HEK293 (cell line): ENCODE results near the gene HACD3.

Source experiments
- GLI4 ChIP-seq: fragments of 450-650 bp; formaldehyde crosslinking; IDR thresholded peaks from 2 replicates; pipeline ENCODE4 v1.5.1; 2016; ENCODE audit warnings: missing biosample characterization, missing genetic modification characterization
- HOXD13 ChIP-seq: sonication (generic); formaldehyde crosslinking; IDR thresholded peaks from 2 replicates; pipeline ENCODE4 v1.8.0; 2022; ENCODE audit warnings: missing genetic modification reagents, borderline replicate concordance
- IKZF3 ChIP-seq: fragments of 450-650 bp; IDR thresholded peaks from 2 replicates; pipeline ENCODE4 v1.5.0; 2018; ENCODE audit warnings: missing biosample characterization, mild to moderate bottlenecking, missing genetic modification characterization, moderate library complexity
- KLF1 ChIP-seq: fragments of 450-650 bp; formaldehyde crosslinking; IDR thresholded peaks from 2 replicates; pipeline ENCODE4 v1.5.1; 2016; ENCODE audit warnings: missing biosample characterization, missing genetic modification characterization
- MEIS1 ChIP-seq: sonication (generic); formaldehyde crosslinking; IDR thresholded peaks from 2 replicates; pipeline ENCODE4 v1.8.1; 2022; ENCODE audit warnings: missing genetic modification reagents, mild to moderate bottlenecking, borderline replicate concordance
- SETDB1 ChIP-seq: IDR thresholded peaks from one replicate; pipeline ENCODE4 v1.6.1; 2017; ENCODE audit warnings: mild to moderate bottlenecking, low read length, moderate library complexity, mixed read lengths; ENCODE audit not compliant: insufficient read length
- TRIM28 ChIP-seq: IDR thresholded peaks from 2 replicates; pipeline ENCODE4 v1.6.1; 2011; ENCODE audit warnings: low read length, control low read depth, borderline replicate concordance
- ZBTB21 ChIP-seq: fragments of 450-650 bp; formaldehyde crosslinking; IDR thresholded peaks from 2 replicates; pipeline ENCODE4 v1.5.1; 2017; ENCODE audit warnings: missing biosample characterization, missing genetic modification characterization
- ZNF112 ChIP-seq: fragments of 450-650 bp; formaldehyde crosslinking; IDR thresholded peaks from 2 replicates; pipeline ENCODE4 v1.5.0; 2017; ENCODE audit warnings: missing biosample characterization, missing genetic modification characterization
- ZNF121 ChIP-seq: fragments of 450-650 bp; formaldehyde crosslinking; IDR thresholded peaks from 2 replicates; pipeline ENCODE4 v1.5.1; 2016; ENCODE audit warnings: missing biosample characterization, missing genetic modification characterization
- ZNF138 ChIP-seq: fragments of 450-650 bp; formaldehyde crosslinking; IDR thresholded peaks from 2 replicates; pipeline ENCODE4 v1.5.1; 2016; ENCODE audit warnings: missing biosample characterization, missing genetic modification characterization, borderline replicate concordance
- ZNF221 ChIP-seq: fragments of 450-650 bp; formaldehyde crosslinking; IDR thresholded peaks from 2 replicates; pipeline ENCODE4 v1.5.1; 2017; ENCODE audit warnings: missing biosample characterization, missing genetic modification characterization, borderline replicate concordance
- ZNF426 ChIP-seq: fragments of 450-650 bp; formaldehyde crosslinking; IDR thresholded peaks from 2 replicates; pipeline ENCODE4 v1.5.1; 2017; ENCODE audit warnings: missing biosample characterization, missing genetic modification characterization, mild to moderate bottlenecking, inconsistent platforms, moderate library complexity
- ZNF514 ChIP-seq: fragments of 450-650 bp; formaldehyde crosslinking; IDR thresholded peaks from 2 replicates; pipeline ENCODE4 v1.5.1; 2016; ENCODE audit warnings: missing biosample characterization, missing genetic modification characterization
- ZNF626 ChIP-seq: fragments of 450-650 bp; sonication (Bioruptor Pico); formaldehyde crosslinking; IDR thresholded peaks from 2 replicates; pipeline ENCODE4 v1.5.1; 2018; ENCODE audit warnings: missing biosample characterization, missing genetic modification characterization, inconsistent platforms
- ZNF701 ChIP-seq: fragments of 450-650 bp; formaldehyde crosslinking; IDR thresholded peaks from 2 replicates; pipeline ENCODE4 v1.5.1; 2016; ENCODE audit warnings: missing biosample characterization, missing genetic modification characterization
- ZNF707 ChIP-seq: fragments of 450-650 bp; formaldehyde crosslinking; IDR thresholded peaks from 2 replicates; pipeline ENCODE4 v1.5.1; 2016; ENCODE audit warnings: missing biosample characterization, missing genetic modification characterization
- ZNF776 ChIP-seq: fragments of 450-650 bp; formaldehyde crosslinking; IDR thresholded peaks from 2 replicates; pipeline ENCODE4 v1.5.0; 2017; ENCODE audit warnings: missing biosample characterization, missing genetic modification characterization, borderline replicate concordance
- TF ChIP-seq, protein P1 (sequence below): fragments of 450-650 bp; formaldehyde crosslinking; conservative IDR thresholded peaks from 2 replicates; pipeline ENCODE4 v1.5.1; 2016; ENCODE audit warnings: low read depth, missing biosample characterization, missing genetic modification characterization
- TF ChIP-seq, protein P2 (sequence below): fragments of 450-650 bp; formaldehyde crosslinking; IDR thresholded peaks from 2 replicates; pipeline ENCODE4 v1.5.1; 2017; ENCODE audit warnings: missing biosample characterization, mild to moderate bottlenecking, missing genetic modification characterization, moderate library complexity
- TF ChIP-seq, protein P3 (sequence below): fragments of 450-650 bp; formaldehyde crosslinking; IDR thresholded peaks from 2 replicates; pipeline ENCODE4 v1.5.1; 2016; ENCODE audit warnings: missing biosample characterization, missing genetic modification characterization
- TF ChIP-seq, protein P4 (sequence below): fragments of 450-650 bp; formaldehyde crosslinking; optimal IDR thresholded peaks from 2 replicates; pipeline ENCODE3; 2016; ENCODE audit warnings: missing biosample characterization, mild to moderate bottlenecking, missing genetic modification characterization
- TF ChIP-seq, protein P5 (sequence below): fragments of 450-650 bp; formaldehyde crosslinking; IDR thresholded peaks from 2 replicates; pipeline ENCODE4 v1.5.1; 2016; ENCODE audit warnings: missing biosample characterization, missing genetic modification characterization
- TF ChIP-seq, protein P6 (sequence below): fragments of 450-650 bp; formaldehyde crosslinking; IDR thresholded peaks from 2 replicates; pipeline ENCODE4 v1.5.1; 2016; ENCODE audit warnings: missing biosample characterization, missing genetic modification characterization

Gene HACD3

DNA sequence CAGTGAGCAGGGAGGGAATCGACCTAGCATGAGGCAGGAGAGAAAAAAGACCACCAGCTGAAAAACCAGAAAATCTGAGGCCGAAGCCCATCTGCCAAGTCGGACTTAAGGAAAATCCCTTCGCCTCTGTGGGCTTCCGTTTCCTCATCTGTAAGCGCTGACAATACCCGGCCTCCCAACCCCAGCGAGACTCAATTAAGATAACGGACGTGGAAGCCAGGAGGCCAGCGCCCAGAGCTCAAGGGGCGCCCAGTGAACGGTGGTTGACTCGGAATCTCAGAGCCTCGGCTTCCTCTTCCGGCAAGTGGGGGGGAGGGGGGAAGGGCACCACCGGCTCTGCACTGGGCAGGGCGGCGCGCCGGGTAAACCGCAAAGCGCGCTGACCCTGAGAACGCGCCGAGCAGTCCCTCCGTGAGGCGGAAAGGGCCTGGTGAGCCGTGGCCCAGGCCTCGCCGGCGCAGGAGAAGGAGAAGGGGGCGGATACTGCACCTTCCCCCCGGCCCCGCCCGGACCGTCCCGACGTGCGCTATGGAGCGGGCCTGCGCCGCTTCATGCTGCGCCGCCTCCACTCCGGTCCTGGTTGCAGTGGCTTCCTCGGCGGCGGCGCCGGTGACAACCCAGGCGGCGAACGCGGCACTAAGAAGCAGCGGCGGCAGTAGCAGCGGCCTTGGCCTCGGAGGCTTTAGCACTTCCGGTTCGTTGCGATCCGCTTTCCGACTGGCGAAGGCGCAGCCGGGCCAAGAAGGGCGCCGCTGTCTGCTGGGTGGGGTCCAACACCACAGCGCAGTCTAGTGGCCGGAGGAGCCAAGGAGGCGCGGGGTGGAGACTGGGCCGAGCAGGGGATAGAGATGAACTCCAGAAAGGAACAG, 13.0 kb upstream of the HACD3 start, which contains the start of gene DPP8 (continued):
- TF ChIP-seq, protein P1, sequence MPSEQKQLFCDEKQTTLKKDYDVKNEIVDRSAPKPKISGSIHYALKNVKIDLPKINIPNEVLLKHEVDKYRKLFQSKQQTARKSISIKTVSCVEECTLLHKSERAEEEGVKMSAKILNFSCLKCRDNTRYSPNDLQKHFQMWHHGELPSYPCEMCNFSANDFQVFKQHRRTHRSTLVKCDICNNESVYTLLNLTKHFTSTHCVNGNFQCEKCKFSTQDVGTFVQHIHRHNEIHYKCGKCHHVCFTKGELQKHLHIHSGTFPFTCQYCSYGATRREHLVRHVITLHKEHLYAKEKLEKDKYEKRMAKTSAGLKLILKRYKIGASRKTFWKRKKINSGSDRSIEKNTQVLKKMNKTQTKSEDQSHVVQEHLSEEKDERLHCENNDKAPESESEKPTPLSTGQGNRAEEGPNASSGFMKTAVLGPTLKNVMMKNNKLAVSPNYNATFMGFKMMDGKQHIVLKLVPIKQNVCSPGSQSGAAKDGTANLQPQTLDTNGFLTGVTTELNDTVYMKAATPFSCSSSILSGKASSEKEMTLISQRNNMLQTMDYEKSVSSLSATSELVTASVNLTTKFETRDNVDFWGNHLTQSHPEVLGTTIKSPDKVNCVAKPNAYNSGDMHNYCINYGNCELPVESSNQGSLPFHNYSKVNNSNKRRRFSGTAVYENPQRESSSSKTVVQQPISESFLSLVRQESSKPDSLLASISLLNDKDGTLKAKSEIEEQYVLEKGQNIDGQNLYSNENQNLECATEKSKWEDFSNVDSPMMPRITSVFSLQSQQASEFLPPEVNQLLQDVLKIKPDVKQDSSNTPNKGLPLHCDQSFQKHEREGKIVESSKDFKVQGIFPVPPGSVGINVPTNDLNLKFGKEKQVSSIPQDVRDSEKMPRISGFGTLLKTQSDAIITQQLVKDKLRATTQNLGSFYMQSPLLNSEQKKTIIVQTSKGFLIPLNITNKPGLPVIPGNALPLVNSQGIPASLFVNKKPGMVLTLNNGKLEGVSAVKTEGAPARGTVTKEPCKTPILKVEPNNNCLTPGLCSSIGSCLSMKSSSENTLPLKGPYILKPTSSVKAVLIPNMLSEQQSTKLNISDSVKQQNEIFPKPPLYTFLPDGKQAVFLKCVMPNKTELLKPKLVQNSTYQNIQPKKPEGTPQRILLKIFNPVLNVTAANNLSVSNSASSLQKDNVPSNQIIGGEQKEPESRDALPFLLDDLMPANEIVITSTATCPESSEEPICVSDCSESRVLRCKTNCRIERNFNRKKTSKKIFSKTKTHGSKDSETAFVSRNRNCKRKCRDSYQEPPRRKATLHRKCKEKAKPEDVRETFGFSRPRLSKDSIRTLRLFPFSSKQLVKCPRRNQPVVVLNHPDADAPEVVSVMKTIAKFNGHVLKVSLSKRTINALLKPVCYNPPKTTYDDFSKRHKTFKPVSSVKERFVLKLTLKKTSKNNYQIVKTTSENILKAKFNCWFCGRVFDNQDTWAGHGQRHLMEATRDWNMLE, result peak; percentile 98
- TF ChIP-seq, protein P2, sequence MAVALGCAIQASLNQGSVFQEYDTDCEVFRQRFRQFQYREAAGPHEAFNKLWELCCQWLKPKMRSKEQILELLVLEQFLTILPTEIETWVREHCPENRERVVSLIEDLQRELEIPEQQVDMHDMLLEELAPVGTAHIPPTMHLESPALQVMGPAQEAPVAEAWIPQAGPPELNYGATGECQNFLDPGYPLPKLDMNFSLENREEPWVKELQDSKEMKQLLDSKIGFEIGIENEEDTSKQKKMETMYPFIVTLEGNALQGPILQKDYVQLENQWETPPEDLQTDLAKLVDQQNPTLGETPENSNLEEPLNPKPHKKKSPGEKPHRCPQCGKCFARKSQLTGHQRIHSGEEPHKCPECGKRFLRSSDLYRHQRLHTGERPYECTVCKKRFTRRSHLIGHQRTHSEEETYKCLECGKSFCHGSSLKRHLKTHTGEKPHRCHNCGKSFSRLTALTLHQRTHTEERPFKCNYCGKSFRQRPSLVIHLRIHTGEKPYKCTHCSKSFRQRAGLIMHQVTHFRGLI (tag by site-specific recombination), result peak; percentile 64
- peak; percentile 44; the same call in 1 of the 2 replicates for TF ChIP-seq ZNF221 (tag by site-specific recombination)
- no peak for TF ChIP-seq ZNF626
- TF ChIP-seq, protein P3, sequence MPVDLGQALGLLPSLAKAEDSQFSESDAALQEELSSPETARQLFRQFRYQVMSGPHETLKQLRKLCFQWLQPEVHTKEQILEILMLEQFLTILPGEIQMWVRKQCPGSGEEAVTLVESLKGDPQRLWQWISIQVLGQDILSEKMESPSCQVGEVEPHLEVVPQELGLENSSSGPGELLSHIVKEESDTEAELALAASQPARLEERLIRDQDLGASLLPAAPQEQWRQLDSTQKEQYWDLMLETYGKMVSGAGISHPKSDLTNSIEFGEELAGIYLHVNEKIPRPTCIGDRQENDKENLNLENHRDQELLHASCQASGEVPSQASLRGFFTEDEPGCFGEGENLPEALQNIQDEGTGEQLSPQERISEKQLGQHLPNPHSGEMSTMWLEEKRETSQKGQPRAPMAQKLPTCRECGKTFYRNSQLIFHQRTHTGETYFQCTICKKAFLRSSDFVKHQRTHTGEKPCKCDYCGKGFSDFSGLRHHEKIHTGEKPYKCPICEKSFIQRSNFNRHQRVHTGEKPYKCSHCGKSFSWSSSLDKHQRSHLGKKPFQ (tag by site-specific recombination), result peak; percentile 52
- no peak for TF ChIP-seq ZNF426 (tag by site-specific recombination)
- TF ChIP-seq, protein P4, sequence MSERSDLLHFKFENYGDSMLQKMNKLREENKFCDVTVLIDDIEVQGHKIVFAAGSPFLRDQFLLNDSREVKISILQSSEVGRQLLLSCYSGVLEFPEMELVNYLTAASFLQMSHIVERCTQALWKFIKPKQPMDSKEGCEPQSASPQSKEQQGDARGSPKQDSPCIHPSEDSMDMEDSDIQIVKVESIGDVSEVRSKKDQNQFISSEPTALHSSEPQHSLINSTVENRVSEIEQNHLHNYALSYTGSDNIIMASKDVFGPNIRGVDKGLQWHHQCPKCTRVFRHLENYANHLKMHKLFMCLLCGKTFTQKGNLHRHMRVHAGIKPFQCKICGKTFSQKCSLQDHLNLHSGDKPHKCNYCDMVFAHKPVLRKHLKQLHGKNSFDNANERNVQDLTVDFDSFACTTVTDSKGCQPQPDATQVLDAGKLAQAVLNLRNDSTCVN (tag by site-specific recombination), result peak; percentile 98
- no peak for TF ChIP-seq SETDB1
- TF ChIP-seq, protein P5, sequence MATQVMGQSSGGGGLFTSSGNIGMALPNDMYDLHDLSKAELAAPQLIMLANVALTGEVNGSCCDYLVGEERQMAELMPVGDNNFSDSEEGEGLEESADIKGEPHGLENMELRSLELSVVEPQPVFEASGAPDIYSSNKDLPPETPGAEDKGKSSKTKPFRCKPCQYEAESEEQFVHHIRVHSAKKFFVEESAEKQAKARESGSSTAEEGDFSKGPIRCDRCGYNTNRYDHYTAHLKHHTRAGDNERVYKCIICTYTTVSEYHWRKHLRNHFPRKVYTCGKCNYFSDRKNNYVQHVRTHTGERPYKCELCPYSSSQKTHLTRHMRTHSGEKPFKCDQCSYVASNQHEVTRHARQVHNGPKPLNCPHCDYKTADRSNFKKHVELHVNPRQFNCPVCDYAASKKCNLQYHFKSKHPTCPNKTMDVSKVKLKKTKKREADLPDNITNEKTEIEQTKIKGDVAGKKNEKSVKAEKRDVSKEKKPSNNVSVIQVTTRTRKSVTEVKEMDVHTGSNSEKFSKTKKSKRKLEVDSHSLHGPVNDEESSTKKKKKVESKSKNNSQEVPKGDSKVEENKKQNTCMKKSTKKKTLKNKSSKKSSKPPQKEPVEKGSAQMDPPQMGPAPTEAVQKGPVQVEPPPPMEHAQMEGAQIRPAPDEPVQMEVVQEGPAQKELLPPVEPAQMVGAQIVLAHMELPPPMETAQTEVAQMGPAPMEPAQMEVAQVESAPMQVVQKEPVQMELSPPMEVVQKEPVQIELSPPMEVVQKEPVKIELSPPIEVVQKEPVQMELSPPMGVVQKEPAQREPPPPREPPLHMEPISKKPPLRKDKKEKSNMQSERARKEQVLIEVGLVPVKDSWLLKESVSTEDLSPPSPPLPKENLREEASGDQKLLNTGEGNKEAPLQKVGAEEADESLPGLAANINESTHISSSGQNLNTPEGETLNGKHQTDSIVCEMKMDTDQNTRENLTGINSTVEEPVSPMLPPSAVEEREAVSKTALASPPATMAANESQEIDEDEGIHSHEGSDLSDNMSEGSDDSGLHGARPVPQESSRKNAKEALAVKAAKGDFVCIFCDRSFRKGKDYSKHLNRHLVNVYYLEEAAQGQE (tag by site-specific recombination), result peak; percentile 84
- no peak for TF ChIP-seq ZNF112 (tag by site-specific recombination)
- peak; percentile 93 for TF ChIP-seq GLI4 (tag by site-specific recombination)
- TF ChIP-seq ZNF514 (tag by site-specific recombination), result no peak
- TF ChIP-seq, protein P6, sequence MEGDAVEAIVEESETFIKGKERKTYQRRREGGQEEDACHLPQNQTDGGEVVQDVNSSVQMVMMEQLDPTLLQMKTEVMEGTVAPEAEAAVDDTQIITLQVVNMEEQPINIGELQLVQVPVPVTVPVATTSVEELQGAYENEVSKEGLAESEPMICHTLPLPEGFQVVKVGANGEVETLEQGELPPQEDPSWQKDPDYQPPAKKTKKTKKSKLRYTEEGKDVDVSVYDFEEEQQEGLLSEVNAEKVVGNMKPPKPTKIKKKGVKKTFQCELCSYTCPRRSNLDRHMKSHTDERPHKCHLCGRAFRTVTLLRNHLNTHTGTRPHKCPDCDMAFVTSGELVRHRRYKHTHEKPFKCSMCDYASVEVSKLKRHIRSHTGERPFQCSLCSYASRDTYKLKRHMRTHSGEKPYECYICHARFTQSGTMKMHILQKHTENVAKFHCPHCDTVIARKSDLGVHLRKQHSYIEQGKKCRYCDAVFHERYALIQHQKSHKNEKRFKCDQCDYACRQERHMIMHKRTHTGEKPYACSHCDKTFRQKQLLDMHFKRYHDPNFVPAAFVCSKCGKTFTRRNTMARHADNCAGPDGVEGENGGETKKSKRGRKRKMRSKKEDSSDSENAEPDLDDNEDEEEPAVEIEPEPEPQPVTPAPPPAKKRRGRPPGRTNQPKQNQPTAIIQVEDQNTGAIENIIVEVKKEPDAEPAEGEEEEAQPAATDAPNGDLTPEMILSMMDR, result peak; percentile 100
- TF ChIP-seq MEIS1 (CRISPR knock-in tag), result no peak
- peak; percentile 81 for TF ChIP-seq KLF1 (tag by site-specific recombination)
- no peak for TF ChIP-seq ZNF701 (tag by site-specific recombination)
- TF ChIP-seq ZBTB21 (tag by site-specific recombination), result peak; percentile 76
- peak; percentile 12; the same call in 1 of the 2 replicates for TF ChIP-seq ZNF707 (tag by site-specific recombination)
- TF ChIP-seq ZNF121 (tag by site-specific recombination), result peak; percentile 88
- TF ChIP-seq IKZF3, result peak; percentile 17; the same call in 1 of the 2 replicates
- TF ChIP-seq TRIM28, result peak; percentile 34; the same call in 1 of the 2 replicates
- no peak for TF ChIP-seq ZNF138 (tag by site-specific recombination)
- TF ChIP-seq HOXD13 (CRISPR knock-in tag), result no peak
- peak; percentile 34; the same call in 1 of the 2 replicates for TF ChIP-seq ZNF776 (tag by site-specific recombination)
